ENCODE results near the gene FMN2.

The FMN2 gene

DNA sequence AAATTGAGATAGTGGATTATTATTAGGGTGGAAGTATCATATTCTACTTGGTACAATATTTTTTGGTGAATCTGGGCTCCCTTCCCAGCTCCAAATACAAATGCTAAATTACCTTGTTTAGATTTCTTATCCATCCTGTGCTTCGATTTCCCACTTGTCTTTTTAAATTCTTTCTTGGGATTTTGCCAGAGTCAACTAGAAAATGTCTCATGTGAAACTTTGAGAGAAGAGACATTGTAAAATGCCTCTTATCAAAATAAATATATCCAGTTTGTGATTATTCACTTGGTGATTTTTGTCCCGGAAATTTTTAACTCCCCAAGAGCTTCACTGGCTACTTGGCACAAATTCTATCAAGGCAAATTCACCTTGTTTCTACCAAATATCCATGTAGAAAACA lies 202.0 kb downstream of the FMN2 start:
- TF ChIP-seq TAF1 (IDR thresholded peaks at IDR 0.05; ENCODE audit: borderline replicate concordance, insufficient read depth, low read length) (no peak), FOXP2 (optimal IDR thresholded peaks at IDR 0.05; ENCODE audit: borderline replicate concordance, extremely low read depth, extremely low read length, insufficient read depth) (no peak), POLR2AphosphoS5 (IDR thresholded peaks at IDR 0.05; ENCODE audit: low read depth, low read length) (no peak), SIN3A (IDR thresholded peaks at IDR 0.05; ENCODE audit: borderline replicate concordance, insufficient read depth, low read length) (no peak)
- TF ChIP-seq, protein P1, sequence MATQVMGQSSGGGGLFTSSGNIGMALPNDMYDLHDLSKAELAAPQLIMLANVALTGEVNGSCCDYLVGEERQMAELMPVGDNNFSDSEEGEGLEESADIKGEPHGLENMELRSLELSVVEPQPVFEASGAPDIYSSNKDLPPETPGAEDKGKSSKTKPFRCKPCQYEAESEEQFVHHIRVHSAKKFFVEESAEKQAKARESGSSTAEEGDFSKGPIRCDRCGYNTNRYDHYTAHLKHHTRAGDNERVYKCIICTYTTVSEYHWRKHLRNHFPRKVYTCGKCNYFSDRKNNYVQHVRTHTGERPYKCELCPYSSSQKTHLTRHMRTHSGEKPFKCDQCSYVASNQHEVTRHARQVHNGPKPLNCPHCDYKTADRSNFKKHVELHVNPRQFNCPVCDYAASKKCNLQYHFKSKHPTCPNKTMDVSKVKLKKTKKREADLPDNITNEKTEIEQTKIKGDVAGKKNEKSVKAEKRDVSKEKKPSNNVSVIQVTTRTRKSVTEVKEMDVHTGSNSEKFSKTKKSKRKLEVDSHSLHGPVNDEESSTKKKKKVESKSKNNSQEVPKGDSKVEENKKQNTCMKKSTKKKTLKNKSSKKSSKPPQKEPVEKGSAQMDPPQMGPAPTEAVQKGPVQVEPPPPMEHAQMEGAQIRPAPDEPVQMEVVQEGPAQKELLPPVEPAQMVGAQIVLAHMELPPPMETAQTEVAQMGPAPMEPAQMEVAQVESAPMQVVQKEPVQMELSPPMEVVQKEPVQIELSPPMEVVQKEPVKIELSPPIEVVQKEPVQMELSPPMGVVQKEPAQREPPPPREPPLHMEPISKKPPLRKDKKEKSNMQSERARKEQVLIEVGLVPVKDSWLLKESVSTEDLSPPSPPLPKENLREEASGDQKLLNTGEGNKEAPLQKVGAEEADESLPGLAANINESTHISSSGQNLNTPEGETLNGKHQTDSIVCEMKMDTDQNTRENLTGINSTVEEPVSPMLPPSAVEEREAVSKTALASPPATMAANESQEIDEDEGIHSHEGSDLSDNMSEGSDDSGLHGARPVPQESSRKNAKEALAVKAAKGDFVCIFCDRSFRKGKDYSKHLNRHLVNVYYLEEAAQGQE (IDR thresholded peaks at IDR 0.05; ENCODE audit: insufficient read depth in 1 of 2, low read depth in 2 of 2, low read length in 2 of 2) = no peak

GRCh38 chr1:240294566-240294965 lies 202.9 kb downstream of the FMN2 start:
- TF ChIP-seq FOXP2 (optimal IDR thresholded peaks at IDR 0.05; ENCODE audit: borderline replicate concordance, extremely low read depth, extremely low read length, insufficient read depth) (no peak), SIN3A (IDR thresholded peaks at IDR 0.05; ENCODE audit: borderline replicate concordance, insufficient read depth, low read length) (no peak), TAF1 (IDR thresholded peaks at IDR 0.05; ENCODE audit: borderline replicate concordance, insufficient read depth, low read length) (no peak), POLR2AphosphoS5 (IDR thresholded peaks at IDR 0.05; ENCODE audit: low read depth, low read length) (no peak)
- TF ChIP-seq, protein P1 (IDR thresholded peaks at IDR 0.05; ENCODE audit: insufficient read depth in 1 of 2, low read depth in 2 of 2, low read length in 2 of 2) = no peak

DNA sequence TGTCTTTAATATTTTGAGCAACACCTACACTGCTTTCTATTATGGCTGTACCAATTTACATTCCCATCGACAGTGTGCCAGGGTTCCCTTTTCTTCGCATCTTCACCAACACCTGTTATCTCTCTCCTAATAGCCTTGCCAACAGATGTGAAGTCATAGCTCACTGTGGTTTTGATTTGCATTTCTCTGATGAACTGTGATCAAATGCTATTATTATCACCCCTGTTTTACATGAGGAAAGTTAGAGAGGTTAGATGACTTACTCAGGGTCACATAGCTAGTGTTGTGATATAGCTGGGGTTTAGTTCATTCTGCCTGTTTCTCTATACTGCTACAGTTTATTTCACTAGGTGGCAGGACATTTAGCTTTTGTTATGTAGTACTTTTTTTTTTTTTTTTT lies 204.1 kb downstream of the FMN2 start:
- TF ChIP-seq POLR2AphosphoS5 (IDR thresholded peaks at IDR 0.05; ENCODE audit: low read depth, low read length) (no peak), FOXP2 (optimal IDR thresholded peaks at IDR 0.05; ENCODE audit: borderline replicate concordance, extremely low read depth, extremely low read length, insufficient read depth) (no peak), TAF1 (IDR thresholded peaks at IDR 0.05; ENCODE audit: borderline replicate concordance, insufficient read depth, low read length) (no peak), SIN3A (IDR thresholded peaks at IDR 0.05; ENCODE audit: borderline replicate concordance, insufficient read depth, low read length) (no peak)
- TF ChIP-seq, protein P1 (IDR thresholded peaks at IDR 0.05; ENCODE audit: insufficient read depth in 1 of 2, low read depth in 2 of 2, low read length in 2 of 2) = no peak

GRCh38 chr1:240304466-240304865 lies 212.8 kb downstream of the FMN2 start:
- TF ChIP-seq, protein P1 (IDR thresholded peaks at IDR 0.05; ENCODE audit: insufficient read depth in 1 of 2, low read depth in 2 of 2, low read length in 2 of 2) = no peak
- TF ChIP-seq TAF1 (IDR thresholded peaks at IDR 0.05; ENCODE audit: borderline replicate concordance, insufficient read depth, low read length) (no peak), FOXP2 (optimal IDR thresholded peaks at IDR 0.05; ENCODE audit: borderline replicate concordance, extremely low read depth, extremely low read length, insufficient read depth) (no peak), SIN3A (IDR thresholded peaks at IDR 0.05; ENCODE audit: borderline replicate concordance, insufficient read depth, low read length) (no peak), POLR2AphosphoS5 (IDR thresholded peaks at IDR 0.05; ENCODE audit: low read depth, low read length) (no peak)

DNA sequence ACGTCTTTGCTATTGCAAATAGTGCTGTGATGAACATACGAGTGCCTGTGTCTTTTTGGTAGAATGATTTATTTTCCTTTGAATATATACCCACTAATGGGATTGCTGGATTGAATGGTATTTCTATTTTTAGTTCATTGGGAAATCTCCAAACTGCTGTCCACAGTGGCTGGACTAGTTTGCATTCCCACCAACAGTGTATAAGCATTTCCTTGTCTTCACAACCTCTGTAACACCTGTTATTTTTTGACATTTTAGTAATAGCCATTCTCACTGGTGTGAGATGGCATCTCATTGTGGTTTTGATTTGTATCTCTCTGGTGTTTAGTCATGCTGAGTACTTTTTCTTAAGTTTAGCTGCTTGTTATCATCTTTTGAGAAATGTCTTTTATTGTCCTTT lies 215.0 kb downstream of the FMN2 start:
- TF ChIP-seq POLR2AphosphoS5 (IDR thresholded peaks at IDR 0.05; ENCODE audit: low read depth, low read length) (no peak), FOXP2 (optimal IDR thresholded peaks at IDR 0.05; ENCODE audit: borderline replicate concordance, extremely low read depth, extremely low read length, insufficient read depth) (no peak), SIN3A (IDR thresholded peaks at IDR 0.05; ENCODE audit: borderline replicate concordance, insufficient read depth, low read length) (no peak)
- TF ChIP-seq, protein P1 (IDR thresholded peaks at IDR 0.05; ENCODE audit: insufficient read depth in 1 of 2, low read depth in 2 of 2, low read length in 2 of 2) = no peak

All from PFSK-1 (cell line).